GM18519 (cell line): ENCODE measurements around the gene DLGAP1.
"Not testable (repeated sequence)": the region's sequence is repeated elsewhere in the genome, so short reads cannot be mapped to it uniquely, and the experiment has no call there.

Experiments
- ATAC-seq: cut with Tn5 transposase; IDR thresholded peaks from one replicate; pipeline ENCODE4 v1.9.1; 2021; ENCODE audit warnings: mild to moderate bottlenecking, moderate library complexity; ENCODE audit not compliant: unreplicated experiment, low FRiP score

DLGAP1 gene

GRCh38 chr18:3653263-3653850 is 801.8 kb downstream of the DLGAP1 start:
- no peak for ATAC-seq

GRCh38 chr18:3652380-3653262 is 802.5 kb downstream of the DLGAP1 start:
- no peak for ATAC-seq

DNA sequence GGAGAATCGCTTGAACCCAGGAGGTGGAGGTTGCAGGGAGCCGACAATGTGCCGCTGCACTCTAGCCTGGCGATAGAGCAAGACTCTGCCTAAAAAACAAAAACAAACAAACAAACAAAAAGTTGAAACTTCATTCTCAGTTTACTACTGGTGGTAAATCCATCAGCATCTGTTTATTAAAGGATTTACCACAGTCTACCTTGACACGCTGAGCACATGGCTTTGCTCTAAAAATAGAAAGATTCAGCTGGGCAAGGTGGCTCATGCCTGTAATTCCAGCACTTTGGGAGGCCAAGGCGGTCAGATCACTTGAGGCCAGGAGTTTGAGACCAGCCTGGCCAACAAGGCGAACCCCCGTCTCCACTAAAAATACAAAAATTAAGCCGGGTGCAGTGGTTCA is 803.8 kb downstream of the DLGAP1 start:
- no peak for ATAC-seq

GRCh38 chr18:3650521-3651042 is 804.5 kb downstream of the DLGAP1 start:
- not testable (repeated sequence) for ATAC-seq

GRCh38 chr18:3649633-3650426 is 805.3 kb downstream of the DLGAP1 start:
- no peak for ATAC-seq

- ATAC-seq: no peak
Measured at GRCh38 chr18:3649135-3649632, 805.9 kb downstream of the DLGAP1 start.

DNA sequence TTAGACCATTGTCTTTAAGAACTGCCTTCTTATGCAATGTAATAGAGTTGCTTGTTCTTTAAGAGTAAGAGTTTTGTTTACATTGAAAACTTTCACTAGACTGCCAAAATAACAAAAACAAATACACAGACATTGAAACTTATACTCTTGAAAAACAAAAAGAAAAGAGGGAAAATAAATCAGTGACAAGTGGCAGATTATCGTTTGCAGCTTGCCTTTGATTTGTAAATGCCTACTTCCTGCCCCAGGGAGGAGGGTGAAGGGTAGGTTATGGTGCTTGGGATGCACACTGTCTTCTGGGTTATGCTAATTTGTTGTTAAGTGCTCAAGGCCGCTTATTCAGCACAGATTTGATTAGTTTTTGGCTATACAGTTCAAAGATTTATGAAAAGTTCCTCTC is 806.5 kb downstream of the DLGAP1 start:
- ATAC-seq: no peak

DNA sequence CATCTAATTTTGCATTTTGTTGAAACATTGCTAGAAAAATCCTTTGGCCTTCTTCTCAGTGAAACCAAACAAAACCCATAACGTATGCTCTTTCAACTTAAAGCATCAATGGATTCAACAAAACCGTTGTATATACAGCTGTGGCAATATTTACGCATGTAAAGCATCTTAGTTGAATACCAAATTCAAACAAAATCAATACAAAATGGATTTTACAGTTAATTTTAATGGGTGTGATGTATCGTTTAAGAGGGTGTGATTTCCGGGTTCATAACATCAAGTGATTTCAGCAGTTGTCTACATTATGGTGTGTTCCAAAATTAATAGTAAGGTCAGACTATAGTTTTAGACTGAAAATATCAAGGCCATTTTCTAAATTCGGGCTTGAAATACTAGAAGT is 806.9 kb downstream of the DLGAP1 start:
- ATAC-seq: no peak

GRCh38 chr18:3647636-3648035 is 807.5 kb downstream of the DLGAP1 start:
- ATAC-seq: no peak

GRCh38 chr18:3645384-3646156 is 809.5 kb downstream of the DLGAP1 start:
- ATAC-seq: no peak

DNA sequence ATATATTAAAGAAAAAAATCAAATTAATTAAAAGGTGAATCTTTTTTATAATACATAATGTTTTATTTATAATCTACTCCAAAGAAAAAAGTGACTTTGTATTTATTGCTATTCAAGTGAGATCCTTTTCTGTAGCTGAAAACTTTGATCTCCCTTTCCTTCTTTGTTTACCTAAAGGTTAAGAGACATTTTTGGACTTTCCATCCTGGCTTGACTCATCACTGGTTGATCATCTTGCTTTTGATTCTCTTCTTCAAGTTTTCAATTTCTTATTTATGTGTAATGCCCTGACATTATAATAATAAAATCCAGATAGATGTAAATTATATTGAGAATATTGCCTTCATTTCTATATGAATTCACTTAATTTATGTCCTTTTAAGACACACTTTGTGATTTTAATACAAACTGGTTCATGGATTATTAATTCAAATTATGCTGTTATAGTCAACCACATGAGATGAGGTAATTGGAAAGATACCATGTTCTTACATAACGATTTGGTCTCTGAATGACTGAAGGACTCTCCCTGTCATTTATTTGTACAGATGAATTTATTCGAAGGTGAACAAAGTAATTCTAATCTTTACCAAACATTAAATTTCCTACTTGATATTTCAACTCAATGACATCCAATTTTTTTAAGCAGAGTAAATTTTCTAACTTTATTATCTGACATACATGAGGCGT is 820.7 kb downstream of the DLGAP1 start:
- ATAC-seq: no peak

GRCh38 chr18:3631887-3632286 is 823.2 kb downstream of the DLGAP1 start:
- no peak for ATAC-seq

DNA sequence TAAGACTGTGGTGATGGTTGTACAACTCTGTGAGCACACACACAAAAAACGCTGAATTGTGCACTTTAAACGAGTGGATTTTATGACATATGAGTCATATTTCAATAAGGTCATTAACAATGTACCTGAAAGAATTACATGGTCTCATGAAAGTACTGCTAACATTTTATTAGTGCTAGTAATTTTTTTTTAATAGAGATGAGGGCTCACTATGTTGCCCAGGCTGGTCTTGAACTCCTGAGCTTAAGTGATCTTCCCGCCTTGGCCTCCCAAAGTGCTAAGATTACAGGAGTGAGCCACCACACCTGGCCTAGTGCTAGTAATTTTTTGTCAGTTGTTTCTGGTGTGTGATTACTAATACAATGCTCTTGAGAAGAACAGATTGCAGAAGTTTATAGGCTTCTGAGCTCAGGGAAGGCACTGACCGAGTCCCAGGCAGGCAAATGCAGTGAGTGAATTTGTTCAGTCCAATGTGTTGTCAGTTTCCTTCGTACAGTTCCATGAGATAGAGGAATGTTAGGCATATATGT is 828.1 kb downstream of the DLGAP1 start:
- no peak for ATAC-seq

GRCh38 chr18:3625742-3626091 is 829.4 kb downstream of the DLGAP1 start:
- no peak for ATAC-seq

DNA sequence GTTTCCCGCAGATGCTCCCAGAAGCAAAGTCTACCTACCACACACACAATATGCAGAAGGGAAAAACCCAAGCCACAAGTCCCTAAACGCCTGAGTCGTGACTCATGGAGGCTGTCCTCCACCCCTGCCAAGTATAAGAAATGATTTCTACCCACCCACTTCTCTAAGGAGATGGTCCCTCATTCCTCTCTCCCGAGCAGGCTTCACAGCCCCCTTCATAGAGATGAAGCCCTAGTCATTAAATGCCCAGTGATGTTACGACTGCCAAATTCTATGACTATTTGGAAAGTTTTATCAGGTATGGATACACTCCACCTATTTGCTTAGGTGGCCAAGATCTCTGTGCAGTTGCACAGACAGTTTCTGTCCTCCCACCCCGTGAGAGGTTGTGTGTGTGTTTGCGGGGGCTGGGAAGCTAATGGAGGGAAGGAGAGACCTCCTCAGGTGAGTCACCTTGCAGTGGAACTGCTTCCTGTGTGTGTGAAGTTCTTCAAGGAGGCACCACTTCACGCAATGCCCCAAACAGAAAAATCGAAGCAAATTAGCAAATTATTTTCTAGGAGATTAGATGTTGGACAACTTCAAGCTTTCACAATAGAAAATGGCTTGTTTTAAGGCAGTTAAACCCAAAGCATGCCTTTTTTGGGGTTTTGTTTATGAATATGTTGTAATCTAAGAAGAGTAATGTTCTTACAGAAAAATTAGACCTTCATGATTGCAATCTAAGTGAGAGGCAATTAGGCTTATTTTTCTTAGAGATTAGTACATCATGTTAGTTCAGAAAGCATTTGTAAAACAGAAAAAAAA is 830.0 kb downstream of the DLGAP1 start:
- no peak for ATAC-seq

- ATAC-seq: no peak
Measured at GRCh38 chr18:3624546-3624934, 830.6 kb downstream of the DLGAP1 start.

- ATAC-seq: no peak
Measured at GRCh38 chr18:3623769-3624545, 831.1 kb downstream of the DLGAP1 start.
